Stimulated activated CD8-positive, alpha-beta memory T cell treated with anti-CD3 and anti-CD28 coated beads, Interleukin-12 subunit alpha, Interleukin-12 subunit beta, amount 100 ng/mL, for 24 hours (primary cell): ENCODE results near the gene MAEL.

Experiments used
- DNase-seq: peaks from one replicate; pipeline ENCODE4 v3.0.0-alpha.2; 2020; ENCODE audit errors: extremely low read depth

Gene MAEL

GRCh38 chr1:166988974-166989515 is at the start of gene MAEL:
Gene MAEL (plus strand): TSS chr1:166989280. CDS start chr1:166989353, 73 bp downstream.
- DNase-seq: no peak

DNA sequence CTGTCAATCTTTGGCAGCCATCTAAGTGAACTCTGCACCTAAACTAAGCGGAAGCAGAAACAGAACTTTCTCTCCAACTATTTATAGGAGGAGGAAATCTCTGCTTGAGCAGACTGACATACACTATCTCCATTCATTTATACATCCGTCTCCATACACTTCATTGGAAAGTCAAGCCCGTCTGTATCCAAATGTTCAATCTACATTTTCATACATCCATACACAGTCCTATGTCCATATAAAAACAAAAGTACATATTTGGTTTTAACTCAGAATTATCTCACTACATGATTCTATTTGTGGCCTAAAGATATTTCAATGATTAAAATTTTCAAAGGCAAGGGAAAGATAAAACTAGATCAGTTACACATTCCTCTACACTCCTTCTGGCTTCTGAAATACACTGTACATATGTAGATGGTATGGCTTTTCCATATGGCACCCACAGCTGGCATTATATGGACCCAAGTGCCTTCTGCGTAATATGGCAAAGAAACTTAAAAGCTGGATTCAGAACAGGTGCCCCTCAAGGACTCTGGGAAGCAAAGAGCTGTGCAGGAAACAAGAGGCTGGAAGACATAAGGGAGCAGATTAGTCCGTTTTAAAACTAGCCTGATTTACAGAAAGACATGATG is 49.2 kb upstream of the MAEL start:
- DNase-seq: no peak

GRCh38 chr1:166944186-166944967 is 44.7 kb upstream of the MAEL start:
- no peak for DNase-seq

- DNase-seq: no peak
Measured at GRCh38 chr1:166947398-166948043, 41.6 kb upstream of the MAEL start.

DNA sequence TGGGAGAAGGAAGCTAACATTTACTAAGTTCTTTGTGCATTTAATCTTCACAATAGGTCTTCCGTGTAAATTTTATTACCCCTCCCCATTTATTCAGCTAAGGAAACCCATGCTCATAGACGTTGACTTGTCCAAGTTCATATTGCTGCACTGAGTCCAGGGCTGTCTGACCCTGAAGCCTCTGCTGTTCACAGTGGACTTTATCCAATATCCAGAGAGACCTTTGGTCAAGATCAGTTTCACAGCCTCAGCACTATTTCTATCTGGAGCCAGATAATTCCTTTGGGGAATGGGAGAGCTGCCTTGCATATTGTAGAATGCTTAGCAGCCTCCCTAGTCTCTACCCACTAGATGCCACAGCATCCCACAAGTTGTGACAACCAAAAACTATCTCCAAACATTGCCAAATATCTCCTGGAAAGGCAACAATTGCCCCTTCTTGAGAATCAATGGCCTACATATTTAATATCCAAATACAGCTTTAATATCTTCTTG is 40.2 kb upstream of the MAEL start:
- DNase-seq: no peak

DNA sequence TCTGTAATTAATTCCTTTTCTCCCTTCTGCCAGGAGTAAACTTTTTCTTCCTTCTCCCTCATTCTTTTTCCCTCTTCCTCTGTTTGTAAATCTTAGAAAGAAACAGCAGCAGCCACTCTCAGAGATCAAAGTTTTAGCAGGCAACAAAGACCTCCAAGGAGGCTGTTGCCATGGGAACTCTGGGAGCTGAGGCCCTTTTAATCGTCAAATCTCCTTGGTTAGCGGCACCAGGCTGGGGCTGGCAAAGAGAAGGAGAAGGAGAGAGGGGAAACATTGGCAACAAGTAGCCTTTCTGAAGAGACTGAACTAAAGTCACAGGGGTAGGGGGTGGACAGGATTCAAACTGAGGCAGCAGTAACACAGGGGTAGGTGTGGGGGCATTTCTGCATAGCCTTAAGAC is 38.9 kb upstream of the MAEL start:
- DNase-seq: no peak

DNA sequence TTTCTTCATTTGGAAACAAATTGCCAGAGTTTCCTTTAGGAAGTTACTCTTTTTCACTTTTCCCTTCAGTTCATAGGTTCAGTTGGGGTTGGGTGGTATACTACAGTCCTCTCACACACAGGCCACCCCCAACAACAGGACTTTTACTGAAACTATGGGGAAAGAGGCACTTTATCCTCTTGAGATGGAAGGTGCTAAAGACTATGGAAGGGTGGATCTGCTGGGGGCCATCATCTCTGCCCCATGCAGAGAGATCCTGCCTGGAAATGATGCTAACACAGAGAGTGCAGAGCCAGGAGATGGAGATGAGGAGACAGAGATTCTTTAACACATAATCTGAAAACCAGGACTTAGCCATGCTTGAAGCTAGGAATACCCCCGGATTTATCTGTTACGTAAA is 38.0 kb upstream of the MAEL start:
- no peak for DNase-seq

GRCh38 chr1:166952002-166952746 is 36.9 kb upstream of the MAEL start:
- no peak for DNase-seq

DNA sequence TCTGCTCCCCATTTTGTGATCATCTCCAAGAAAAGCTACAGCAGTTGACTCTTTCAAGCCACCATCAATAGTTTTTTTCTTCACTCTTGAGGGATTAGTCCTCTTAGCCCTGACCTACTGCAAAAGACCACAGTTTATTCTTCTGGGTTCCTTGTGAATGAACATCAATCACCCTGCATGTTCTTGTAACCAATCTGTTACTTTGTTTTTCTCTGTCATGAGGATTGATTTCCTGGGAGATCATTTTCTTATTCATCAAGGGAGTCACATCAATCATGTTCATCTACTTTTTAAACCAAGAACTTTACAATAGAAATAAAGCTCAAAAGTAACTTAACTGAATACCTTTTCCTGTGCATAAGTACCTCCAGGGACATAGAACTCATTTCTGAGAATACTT is 35.6 kb upstream of the MAEL start:
- DNase-seq: no peak

DNA sequence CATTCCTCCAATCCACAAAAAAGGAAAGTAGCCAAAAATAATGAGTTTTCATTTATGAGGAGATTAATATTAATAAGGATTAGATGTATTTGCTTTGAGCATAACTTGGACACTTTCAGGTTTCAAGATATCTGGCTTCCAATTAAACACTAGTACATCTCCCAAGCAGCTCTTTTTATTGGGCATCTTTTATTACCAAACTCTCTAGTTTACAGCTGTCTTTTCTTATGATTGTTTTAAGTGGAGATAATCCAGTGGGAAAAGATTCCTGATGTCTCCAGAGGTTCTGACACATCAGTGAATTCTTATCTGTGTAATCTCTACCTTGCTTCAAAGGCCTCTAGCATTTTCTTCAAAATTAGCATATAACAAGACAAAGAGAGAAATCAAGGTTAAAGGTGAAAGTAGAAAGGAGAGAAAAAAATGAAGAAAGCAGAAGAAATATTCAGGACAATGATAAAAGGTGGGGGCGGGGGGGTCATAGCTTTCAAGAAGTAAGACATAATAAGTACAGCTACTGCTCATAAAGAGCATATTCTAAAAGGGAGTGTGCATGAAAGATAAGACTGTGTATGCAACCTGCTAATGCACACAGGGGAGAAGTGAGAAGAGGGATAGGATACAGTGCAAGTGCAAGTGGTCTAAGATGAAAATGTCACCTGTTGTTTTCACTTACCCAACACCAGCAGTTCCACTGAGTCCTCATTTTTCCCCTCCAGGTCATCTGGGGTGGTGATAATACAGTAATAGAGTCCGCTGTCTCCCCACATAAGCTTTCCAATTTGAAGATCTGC is 32.8 kb upstream of the MAEL start:
- no peak for DNase-seq

DNA sequence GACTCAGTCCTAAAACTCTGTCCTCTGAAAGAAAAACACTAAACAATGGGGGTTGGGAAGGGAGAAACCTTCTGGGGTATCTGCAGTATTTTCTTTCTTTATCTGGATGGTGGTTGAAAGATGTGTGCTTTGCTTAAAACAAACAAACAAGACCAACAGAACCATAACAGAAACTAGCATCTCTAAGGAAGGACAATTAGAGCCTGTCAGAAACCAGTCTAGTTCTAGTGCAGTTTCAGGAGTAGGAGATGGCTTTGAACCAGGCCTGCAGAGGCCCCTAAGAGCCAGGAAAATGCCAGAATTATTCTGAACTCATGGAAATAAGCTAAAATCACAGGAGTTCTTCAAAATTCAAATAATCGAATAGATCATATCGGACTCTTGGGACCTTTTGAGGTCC is 32.2 kb upstream of the MAEL start:
- no peak for DNase-seq

DNA sequence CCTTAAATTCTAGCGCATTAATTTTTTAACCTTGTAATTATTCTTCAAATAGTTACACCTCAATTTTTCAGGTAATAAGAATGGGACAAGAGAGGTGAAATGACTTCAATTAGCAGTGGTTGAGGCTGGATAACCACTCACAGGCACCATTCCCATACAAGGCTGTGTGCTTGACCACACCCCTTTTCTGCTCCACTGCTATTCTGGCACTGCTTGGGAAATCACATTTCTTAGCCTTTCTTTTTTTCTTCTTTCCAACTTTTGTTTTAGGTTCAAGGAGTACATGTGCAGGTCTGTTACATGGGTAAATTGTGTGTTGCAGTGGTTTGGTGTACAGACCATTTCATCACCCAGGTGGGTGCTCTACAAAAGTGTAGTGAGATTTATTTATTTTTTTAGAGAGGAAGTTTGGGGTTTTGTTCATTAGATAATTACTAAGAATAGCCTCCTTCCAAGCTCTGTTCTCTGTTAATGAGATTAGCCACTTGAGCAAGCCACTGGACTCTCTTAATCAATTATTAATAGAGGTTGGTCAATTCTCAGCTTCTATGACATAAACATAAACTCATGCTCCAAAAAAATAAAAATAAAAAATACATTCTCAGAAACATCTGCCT is 28.1 kb upstream of the MAEL start:
- DNase-seq: no peak

DNA sequence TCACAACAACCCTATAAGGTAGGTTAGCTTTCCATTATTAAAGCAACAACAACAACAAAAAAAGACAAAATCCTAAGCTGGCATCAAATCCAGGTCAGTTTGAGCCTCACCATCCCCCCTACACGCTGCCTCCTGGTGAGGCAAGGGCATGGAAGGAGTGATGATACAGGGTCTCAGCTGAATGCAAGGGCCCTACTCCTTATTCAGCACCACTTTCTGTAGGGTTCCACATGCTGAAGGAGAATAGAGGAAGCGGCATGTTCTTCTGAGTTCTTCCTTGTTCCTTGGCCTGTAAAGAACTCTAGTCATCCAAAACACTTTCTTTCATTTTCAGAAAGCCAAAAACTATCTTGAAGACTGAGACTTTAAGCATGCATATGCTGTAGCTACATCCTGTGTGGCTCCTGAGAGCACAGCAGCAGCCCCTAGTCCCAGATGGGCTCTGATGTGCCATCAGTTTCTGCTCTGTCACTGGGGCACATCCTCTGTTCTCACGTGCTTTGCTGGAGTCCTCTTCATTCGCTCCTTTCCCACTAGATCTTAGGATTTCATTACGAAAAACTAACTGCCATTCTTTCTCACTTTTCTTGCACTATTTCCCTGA is 19.9 kb upstream of the MAEL start:
- DNase-seq: no peak

DNA sequence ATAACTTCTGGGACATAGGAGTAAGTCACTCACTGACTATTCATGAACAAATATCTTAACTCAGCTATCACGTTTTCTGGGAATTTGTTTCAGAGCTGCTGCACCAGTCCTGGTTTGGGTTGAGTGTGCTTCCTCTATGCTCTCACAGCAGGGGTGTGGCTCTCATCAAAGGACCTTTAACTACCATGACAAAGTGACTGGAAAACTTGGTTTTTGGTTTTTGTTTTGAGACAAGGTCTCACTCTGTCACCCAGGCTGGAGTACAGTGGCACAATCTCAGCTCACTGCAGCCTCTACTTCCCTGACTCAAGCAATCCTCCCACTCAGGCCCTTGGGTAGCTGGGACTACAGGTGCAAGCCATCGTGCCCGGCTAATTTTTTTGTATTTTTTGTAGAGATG is 17.8 kb upstream of the MAEL start:
- DNase-seq: no peak

- no peak for DNase-seq
Measured at GRCh38 chr1:166972193-166972592, 16.9 kb upstream of the MAEL start.

- no peak for DNase-seq
Measured at GRCh38 chr1:166972826-166973225, 16.3 kb upstream of the MAEL start.

DNA sequence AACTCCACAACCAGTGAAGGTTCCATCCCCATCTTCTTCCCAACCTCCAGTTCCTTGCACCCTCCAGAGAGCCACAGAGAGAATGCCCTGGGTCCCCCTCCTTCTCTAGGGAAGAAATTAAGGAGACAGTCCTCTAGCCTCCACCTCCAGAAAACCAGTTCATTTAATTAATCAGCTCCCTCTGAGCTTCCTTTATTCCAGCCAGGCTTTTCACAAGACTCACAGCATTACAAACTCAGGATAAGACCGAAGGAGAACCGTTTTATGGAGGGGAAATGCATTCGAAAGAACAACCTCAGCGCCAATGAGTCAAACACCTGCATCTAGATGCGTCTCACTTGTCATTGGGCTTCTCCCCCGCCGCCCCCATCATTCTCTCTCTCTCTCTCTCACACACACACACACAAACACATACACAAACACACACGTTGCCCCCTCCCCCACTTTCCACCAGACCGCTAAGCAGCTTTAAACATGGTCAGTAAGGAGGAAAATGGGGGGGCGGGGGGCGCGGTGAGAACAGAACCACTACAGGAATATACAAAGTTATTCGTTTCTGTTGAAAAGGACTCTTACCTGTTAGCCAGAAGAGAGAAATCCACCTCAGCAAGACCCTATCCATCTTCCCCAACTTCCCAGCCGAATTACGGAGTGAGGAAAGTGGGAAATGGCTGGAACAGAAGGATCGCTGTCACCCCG is 14.3 kb upstream of the MAEL start:
- DNase-seq: no peak

DNA sequence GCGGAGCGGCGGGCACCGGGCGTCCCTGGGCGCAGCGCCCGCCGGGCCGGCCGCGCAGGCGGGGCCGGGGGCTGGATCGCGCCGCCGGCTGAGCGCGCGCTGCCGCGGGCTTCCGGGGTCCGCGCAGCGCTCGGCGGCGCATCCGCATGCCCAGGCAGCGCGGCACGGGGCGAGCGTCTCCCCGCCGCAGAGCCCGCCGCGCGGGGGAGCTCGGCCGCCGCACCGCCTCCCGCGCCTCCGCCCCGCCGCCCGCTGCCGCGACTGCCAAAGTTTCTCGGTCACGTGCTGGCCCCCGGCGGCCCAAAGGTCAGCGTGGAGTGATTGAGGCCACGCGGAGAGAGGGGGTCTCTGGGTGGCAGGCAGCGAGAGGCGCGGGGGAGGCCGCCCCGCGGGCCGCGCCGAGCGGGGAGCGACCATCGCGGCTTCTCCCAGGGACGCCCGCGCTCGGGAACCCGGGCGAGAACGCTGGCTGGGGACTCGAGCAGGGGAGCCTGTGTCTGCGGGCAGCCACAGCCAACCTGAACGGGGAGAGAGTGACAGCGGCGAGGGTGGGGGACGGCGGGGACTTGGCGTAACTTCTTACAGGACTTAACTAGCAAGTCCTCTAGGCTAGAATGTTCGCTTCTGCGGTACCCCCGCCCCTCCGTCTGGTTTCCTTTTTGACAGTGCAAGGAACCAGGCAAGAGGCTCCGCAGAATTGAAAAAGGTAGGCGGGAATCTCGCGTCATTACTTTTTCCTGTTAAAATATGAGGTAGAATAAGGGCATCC is 13.5 kb upstream of the MAEL start, which contains the start of gene ILDR2:
ILDR2 (minus strand) TSS at position 180 of the 769 bp plus-strand sequence. CDS start 272 bp downstream, outside the sequence.
- DNase-seq: peak; percentile 23

DNA sequence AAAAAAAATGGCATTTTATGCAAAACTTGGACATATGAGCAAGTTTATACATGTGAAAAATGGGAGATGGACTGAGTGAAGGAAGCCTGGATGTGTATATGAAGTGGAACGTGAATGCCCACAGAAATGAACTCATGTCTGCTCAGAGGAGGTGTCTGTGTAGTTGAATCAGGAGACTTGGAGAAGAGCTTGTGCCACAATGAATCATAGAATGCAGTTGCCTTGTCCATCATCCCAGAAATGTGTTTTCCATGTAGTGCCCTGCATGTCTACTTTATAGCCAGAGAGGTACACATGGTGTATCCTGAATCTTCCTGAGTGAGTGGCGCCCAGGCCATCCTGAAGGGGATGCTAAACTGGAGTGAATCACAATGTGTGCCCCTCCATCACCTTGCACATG is 11.1 kb upstream of the MAEL start:
- no peak for DNase-seq
